CD4-positive, alpha-beta T cell treated with Interleukin-17A for 1 hour (primary cell): ENCODE data around the gene AFP.

ENCODE experiments used
- DNase-seq: peaks from one replicate; pipeline ENCODE4 v3.0.0-alpha.2; 2020

Gene AFP

GRCh38 chr4:73468170-73468569 lies 32.1 kb downstream of the AFP start:
- no peak for DNase-seq

- no peak for DNase-seq
Observed at GRCh38 chr4:73470728-73471127, 34.7 kb downstream of the AFP start.

- DNase-seq = no peak
Observed at GRCh38 chr4:73477176-73477575, 41.2 kb downstream of the AFP start.

- DNase-seq = no peak
Observed at GRCh38 chr4:73479323-73479722, 43.3 kb downstream of the AFP start.

GRCh38 chr4:73481358-73481757 lies 45.3 kb downstream of the AFP start, which contains the start of gene AFM:
AFM (plus strand) TSS chr4:73481745; CDS start chr4:73481776, 31 bp downstream.
- no peak for DNase-seq

- DNase-seq = no peak
Observed at GRCh38 chr4:73485085-73485484, 49.1 kb downstream of the AFP start.

GRCh38 chr4:73485596-73485995 lies 49.6 kb downstream of the AFP start:
- DNase-seq = no peak

GRCh38 chr4:73486497-73486896 lies 50.5 kb downstream of the AFP start:
- no peak for DNase-seq

GRCh38 chr4:73487233-73487632 lies 51.2 kb downstream of the AFP start:
- no peak for DNase-seq

- no peak for DNase-seq
Observed at GRCh38 chr4:73499996-73500765, 64.2 kb downstream of the AFP start.

- DNase-seq = no peak
Observed at GRCh38 chr4:73501664-73502265, 65.7 kb downstream of the AFP start.

- DNase-seq = no peak
Observed at GRCh38 chr4:73505567-73505966, 69.5 kb downstream of the AFP start.
